Heart right ventricle (tissue), 16 donors: ENCODE data around the gene SYCE3. TPM values are rescaled to one million over a fixed set of nuclear protein-coding genes. Genes with fewer than 3 reads are reported as not detected.

ENCODE experiments used
- ATAC-seq, 8 donors: fragments of 200-7000 bp; cut with Tn5 transposase; one replicate each; pipeline ENCODE4 v1.9.1; 2020; ENCODE audit warnings: mild to moderate bottlenecking in 8 of 8, moderate library complexity in 8 of 8, moderate number of reproducible peaks in 1 of 8
- DNase-seq, 2 donors: peaks; one replicate each; pipeline ENCODE4 v3.0.0-alpha.2; 2020
- H3K27ac ChIP-seq, 10 donors: fragments of 200-600 bp; sonication (generic) in 2 of 10; one replicate each; pipeline versions ENCODE4 v1.5.0 to v1.8.0; 2020 to 2022; ENCODE audit warnings: mild to moderate bottlenecking in 3 of 10
- H3K27me3 ChIP-seq, 7 donors: fragments of 200-600 bp; one replicate each; pipeline ENCODE4 v1.8.0; 2021 to 2022; ENCODE audit warnings: mild to moderate bottlenecking in 2 of 7
- H3K36me3 ChIP-seq, 9 donors: fragments of 200-600 bp; sonication (generic) in 1 of 9; one replicate each; pipeline versions ENCODE4 v1.5.0 to v1.8.0; 2020 to 2022; ENCODE audit warnings: mild to moderate bottlenecking in 2 of 9
- H3K4me1 ChIP-seq, 9 donors: fragments of 200-600 bp; sonication (generic) in 1 of 9; one replicate each; pipeline versions ENCODE4 v1.5.0 to v1.8.0; 2020 to 2022; ENCODE audit warnings: mild to moderate bottlenecking in 4 of 9
- H3K4me3 ChIP-seq, 10 donors: fragments of 200-600 bp; sonication (generic) in 2 of 10; one replicate each; pipeline versions ENCODE4 v1.5.0 to v1.8.0; 2020 to 2022; ENCODE audit warnings: mild to moderate bottlenecking in 7 of 10, moderate library complexity in 2 of 10
- H3K9me3 ChIP-seq, 11 donors: fragments of 200-600 bp in 10 of 11; sonication (generic) in 2 of 11; one replicate each; pipeline versions ENCODE4 v1.5.0 to v1.8.0; 2013 to 2022; ENCODE audit warnings: mild to moderate bottlenecking in 2 of 11, control low read depth in 1 of 11, moderate library complexity in 1 of 11
- WGBS, 2 donors: extraction: QIAGEN DNeasy Blood & Tissue Kit; methylation state at CpG; one replicate each; pipeline ENCODE4 v1.1.7; 2013; ENCODE audit warnings: inconsistent platforms in 1 of 2; 5-methylcytosine and 5-hydroxymethylcytosine counted together
- intact Hi-C, 10 donors: fragments of 100-400 bp; cut with DNase I; formaldehyde crosslinking; loops; one replicate each; pipeline versions ENCODE4 v1.11.1 to v1.14.2; 2022
- polyA plus RNA-seq, 2 donors: library from polyadenylated mRNA; stranded (reverse); fragments of 200-250 nt; gene quantifications; one replicate each; pipeline ENCODE4 v1.2.3, GENCODE V29; 2013
- total RNA-seq, 10 donors: library from RNA; stranded (reverse); fragmentation: NEBNext Ultra II Directional in 3 of 10; extraction: Animal tissue kit (Norgen Biotek cat#: 25700) in 3 of 10; gene quantifications; one replicate each; pipeline versions ENCODE4 v1.2.1 to v1.2.4, GENCODE V29; 2021 to 2023
- TF ChIP-seq, protein P1 (sequence below), 9 donors: fragments of 200-600 bp; sonication (generic) in 2 of 9; IDR thresholded peaks; one replicate each; pipeline versions ENCODE4 v1.5.0 to v1.8.0; 2021 to 2022; ENCODE audit warnings: antibody characterized with exemption in 9 of 9, mild to moderate bottlenecking in 5 of 9, moderate library complexity in 1 of 9
- donor health status: Arrhythmogenic right ventricular cardiomyopathy.
- donor health status: ischemic (EF 13 %, LVEDD 7.1; RV severe dilation, severe dysfunction).
- donor health status: healthy with polysubstance abuse.
- donor health status: DM: no; HTN: yes; CAD: no.
- donor health status: DM: no; HTN: no; CAD: no.
- donor health status: ischemic (EF 25% LVEDD 6.9; RV normal size, moderate dysfunction).
- donor health status: ischemic (EF 25% LVEDD 5.7; RV mildly dilated, moderate dysfunction).
- donor health status: healthy.
- donor health status: DM: yes; HTN: yes; CAD: no.
- donor health status: Ischemic cardiomyopathy.
- donor health status: ischemic (EF 35%, LVEDD 5.7; RV mildly dilated, moderate dysfunction).
- donor health status: nonischemic (EF 11% LVEDD 7.7; RV severe dilation, severe dysfunction).
- donor health status: DM: yes; HTN: yes; CAD: no.
- donor health status: PGD.
- donor health status: ischemic (EF 29% LVEDD 5.4; RV normal size, mild dysfunction).
- donor health status: nonischemic (EF 23%, LVEDD 6.1; RV moderate dilation, normal function).

SYCE3 gene
- total and polyA plus RNA-seq, 12 donors: 0.74 to 0.90 TPM; not detected in 10

DNA sequence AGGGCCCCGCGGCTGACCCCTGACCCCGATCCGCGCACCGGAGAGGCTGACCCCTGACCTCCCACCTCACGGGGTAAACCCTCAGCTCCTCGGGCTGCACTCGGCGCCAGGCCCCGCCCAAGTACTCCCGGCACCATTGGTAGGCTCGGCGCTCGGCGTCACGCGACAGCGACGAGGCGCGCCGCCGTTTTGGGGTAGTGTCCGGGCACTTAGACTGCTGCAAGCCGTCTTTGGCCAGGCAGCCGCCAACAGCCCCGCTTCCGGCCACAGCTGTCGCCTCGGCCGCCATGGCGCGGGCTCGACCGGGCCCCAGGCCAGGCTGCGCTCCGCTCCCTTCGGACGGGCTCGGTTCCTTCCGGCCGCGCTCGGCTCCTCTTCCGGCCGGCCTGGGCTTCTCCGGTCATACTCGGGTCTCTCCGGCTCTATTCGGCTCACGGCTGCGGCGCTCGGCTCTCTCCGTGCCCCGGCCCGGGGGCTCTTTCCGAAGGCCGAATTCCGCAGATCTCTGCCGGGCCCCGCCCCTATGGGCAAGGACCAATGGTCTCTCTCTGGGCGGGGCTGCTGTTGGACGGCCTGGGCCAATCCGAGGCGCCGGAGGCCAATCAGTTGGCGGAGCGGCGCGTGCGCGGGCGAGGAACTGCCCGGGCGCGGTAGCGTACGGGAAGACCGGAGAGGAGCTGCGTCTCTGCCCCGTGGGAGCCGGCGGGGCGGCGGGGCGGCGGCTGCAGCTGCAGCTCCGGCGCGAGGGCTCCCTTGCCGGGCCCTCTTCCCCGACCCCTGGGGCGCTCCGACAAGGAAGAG lies 20.0 kb upstream of the SYCE3 start, which contains the start of gene CHKB:
Gene CHKB, minus strand, starts transcription at position 357 of the 801 bp plus-strand sequence. Its CDS starts 68 bp downstream, at position 289.
- H3K4me3 ChIP-seq: peak within 1 kb of the TSS; percentile 58 to 88 (median 78)
- peaks cover 5 to 48% (median 37%) of the 10 kb centered on the region in 9 donors for H3K4me1 ChIP-seq
- peak within 1 kb of the TSS; percentile 96 to 100 (median 97) for H3K27ac ChIP-seq
- intact Hi-C loops: loop anchor here in 3 of 10 donors (2.0 to 5.0 kb wide), 3 partner anchors 20 to 60 kb away; partner anchors contain the start of gene SYCE3 (in 1 of the 3)
- TF ChIP-seq, protein P1, sequence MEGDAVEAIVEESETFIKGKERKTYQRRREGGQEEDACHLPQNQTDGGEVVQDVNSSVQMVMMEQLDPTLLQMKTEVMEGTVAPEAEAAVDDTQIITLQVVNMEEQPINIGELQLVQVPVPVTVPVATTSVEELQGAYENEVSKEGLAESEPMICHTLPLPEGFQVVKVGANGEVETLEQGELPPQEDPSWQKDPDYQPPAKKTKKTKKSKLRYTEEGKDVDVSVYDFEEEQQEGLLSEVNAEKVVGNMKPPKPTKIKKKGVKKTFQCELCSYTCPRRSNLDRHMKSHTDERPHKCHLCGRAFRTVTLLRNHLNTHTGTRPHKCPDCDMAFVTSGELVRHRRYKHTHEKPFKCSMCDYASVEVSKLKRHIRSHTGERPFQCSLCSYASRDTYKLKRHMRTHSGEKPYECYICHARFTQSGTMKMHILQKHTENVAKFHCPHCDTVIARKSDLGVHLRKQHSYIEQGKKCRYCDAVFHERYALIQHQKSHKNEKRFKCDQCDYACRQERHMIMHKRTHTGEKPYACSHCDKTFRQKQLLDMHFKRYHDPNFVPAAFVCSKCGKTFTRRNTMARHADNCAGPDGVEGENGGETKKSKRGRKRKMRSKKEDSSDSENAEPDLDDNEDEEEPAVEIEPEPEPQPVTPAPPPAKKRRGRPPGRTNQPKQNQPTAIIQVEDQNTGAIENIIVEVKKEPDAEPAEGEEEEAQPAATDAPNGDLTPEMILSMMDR (IDR thresholded peaks at IDR 0.05): peak in 1 of 9 donors; percentile 43
- ATAC-seq (peak; percentile 94 to 98 (median 97)), DNase-seq (peak; percentile 99)
- H3K27me3 ChIP-seq: no peaks in the 10 kb centered on the region
- H3K36me3 ChIP-seq: peaks cover 0 to 29% (median 6%) of the 10 kb centered on the region in 9 donors
- H3K9me3 ChIP-seq: no peaks in the 10 kb centered on the region
- WGBS, 2 donors: 0% methylated on average over 86 to 96 of the region's 96 CpGs

- DNase-seq: no peak
- no peak for ATAC-seq
- intact Hi-C loops: loop anchor here in 3 of 10 donors (2.0 to 5.0 kb wide), 3 partner anchors 19 to 60 kb away; partner anchors contain the start of gene SYCE3 (in 1 of the 3)
- no peaks in the 10 kb centered on the region for H3K27me3 ChIP-seq
- H3K4me1 ChIP-seq: peaks cover 5 to 51% (median 42%) of the 10 kb centered on the region in 9 donors
- 6 to 7% methylated on average over 35 to 39 of the region's 39 CpGs for WGBS, 2 donors
- no peaks in the 10 kb centered on the region for H3K9me3 ChIP-seq
- H3K27ac ChIP-seq: peak overlapping the region; percentile 96 to 100 (median 97)
- H3K36me3 ChIP-seq: peaks cover 0 to 31% (median 6%) of the 10 kb centered on the region in 9 donors
- H3K4me3 ChIP-seq: peak overlapping the region; percentile 45 to 88 (median 78)
- TF ChIP-seq, protein P1 (IDR thresholded peaks at IDR 0.05): no peak
Measured at GRCh38 chr22:50581950-50582492, 19.3 kb upstream of the SYCE3 start.

- H3K27ac ChIP-seq: peak overlapping the region in 9 of 10 donors; percentile 96 to 100 (median 97)
- peak overlapping the region; percentile 45 to 88 (median 78) for H3K4me3 ChIP-seq
- H3K36me3 ChIP-seq: peaks cover 0 to 36% (median 8%) of the 10 kb centered on the region in 9 donors
- no peaks in the 10 kb centered on the region for H3K27me3 ChIP-seq
- H3K9me3 ChIP-seq: no peaks in the 10 kb centered on the region
- ATAC-seq (no peak), DNase-seq (no peak)
- WGBS, 2 donors: 87 to 88% methylated on average over 22 of the region's 22 CpGs
- peaks cover 5 to 58% (median 47%) of the 10 kb centered on the region in 9 donors for H3K4me1 ChIP-seq
- intact Hi-C loops: loop anchor here in 1 of 10 donors (5.0 kb wide), 1 partner anchor 59 kb away; no protein-coding TSS in a partner anchor
- TF ChIP-seq, protein P1 (IDR thresholded peaks at IDR 0.05): no peak
Measured at GRCh38 chr22:50581031-50581949, 18.6 kb upstream of the SYCE3 start.
